Islet precursor cell (in vitro differentiated cells): ENCODE measurements around the gene PKNOX2.

Experiments
- DNase-seq: peaks from one replicate; pipeline ENCODE4 v3.0.0-alpha.2; 2018

The PKNOX2 gene

DNA sequence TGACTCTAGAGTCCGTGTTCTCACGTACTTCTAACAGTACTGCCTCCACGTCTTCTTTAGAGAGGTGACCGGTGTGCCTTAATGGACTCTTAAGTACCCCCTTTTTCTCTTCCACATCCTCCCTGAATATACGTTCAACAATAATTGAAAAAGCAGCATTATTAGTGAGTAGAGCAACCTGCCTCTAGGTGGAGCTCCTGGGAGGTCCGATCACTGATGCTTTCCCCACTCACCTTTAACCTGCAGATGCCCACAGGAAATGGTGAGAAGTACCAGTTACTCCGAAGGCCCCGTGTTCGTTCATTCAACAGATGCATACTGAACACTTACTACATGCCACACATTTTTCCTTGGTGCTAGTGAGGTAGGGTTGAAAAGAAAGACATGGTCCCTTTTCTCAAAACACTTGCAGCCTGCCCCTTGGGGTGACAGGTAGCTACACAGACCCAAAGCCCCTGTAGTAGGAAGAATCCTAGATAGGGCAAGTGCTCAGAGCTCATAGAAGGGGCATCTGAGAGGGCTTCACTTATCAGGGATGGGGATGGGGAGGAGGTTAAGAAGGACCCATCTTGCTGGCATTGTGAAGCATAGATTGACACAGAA, 258.8 kb downstream of the PKNOX2 start:
- DNase-seq = no peak

DNA sequence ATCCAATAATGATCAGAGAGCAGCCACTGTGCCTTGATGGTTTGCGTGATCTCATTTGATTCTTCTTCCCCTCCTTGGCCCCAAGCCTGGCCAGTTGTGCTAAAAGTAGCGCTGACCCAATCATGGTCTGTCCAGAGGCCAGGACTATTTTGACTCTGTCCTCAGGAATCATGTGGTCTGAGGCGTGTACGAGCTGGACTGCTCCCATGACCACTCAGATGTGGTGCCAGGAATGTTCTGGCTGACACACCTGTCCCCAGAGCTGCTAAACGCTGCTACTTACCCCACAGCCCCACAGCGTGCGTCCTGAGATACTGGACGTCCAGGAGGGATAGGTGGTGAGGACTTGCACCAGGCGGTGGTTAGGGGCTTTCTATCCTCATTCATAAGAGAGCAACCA, 261.1 kb downstream of the PKNOX2 start:
- no peak for DNase-seq

DNA sequence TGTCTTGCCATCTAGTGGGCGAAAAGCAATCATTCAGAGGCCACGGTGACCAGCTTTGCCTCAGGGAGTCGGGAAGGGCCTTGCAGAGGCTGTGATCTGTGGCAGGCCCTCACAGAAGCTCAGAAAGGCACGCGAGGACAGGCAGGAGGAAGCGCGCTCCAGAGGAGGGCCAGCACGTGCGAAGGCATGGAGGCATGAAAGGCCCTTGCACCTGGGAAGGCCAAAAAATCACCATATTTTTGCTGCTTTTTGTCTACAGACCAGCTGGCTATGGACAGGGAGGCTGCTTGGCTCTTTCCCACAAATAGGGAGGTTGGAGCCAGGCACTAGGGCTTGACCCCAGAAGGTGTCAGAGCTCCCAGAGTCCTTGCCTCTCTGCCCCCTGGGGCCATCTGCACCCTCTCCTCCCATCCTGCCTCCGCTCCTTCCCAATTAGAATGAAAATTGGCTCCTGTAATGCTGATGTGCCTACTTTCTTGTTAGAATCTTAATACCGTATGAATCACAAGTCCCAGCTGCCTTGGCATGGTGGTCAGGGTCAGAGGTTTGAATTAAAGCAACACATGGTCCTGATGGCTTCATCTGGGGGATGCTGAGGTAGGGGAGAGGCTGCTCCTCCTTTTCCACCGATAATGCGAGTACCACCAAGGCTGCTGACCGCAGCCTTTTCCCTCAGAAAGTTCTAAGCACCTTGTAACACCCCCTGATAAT, 262.4 kb downstream of the PKNOX2 start:
- no peak for DNase-seq

DNA sequence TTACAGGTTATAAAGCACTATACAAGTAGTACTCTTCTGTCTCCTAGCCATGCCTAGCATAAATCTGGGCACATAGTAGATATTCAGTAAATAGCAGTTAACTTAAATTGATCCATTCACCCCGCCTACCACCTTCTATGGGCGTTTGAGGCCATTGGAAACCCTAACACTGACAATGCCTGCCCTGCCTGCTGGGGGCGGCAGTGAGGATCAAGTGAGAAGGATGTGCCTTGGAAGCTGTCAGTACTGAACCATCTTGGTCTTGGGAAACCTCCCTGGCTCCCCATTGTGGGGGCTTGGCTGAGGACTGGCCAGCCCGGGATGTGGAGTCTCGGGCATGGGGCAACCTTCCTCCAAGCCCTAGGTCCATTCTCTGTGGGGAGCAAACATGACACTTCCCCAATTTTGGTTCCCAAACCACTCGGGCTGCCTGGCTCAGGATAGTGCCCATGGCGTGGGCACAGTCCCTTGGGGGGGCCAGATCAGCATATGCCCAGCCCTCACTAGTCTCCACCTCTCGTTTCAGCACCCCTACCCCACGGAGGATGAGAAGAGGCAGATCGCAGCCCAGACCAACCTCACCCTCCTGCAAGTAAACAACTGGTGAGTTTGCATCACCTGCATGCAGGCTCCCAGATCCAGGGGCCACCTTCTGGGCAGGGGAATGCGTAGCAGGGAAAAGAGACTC, 264.1 kb downstream of the PKNOX2 start:
- no peak for DNase-seq

DNA sequence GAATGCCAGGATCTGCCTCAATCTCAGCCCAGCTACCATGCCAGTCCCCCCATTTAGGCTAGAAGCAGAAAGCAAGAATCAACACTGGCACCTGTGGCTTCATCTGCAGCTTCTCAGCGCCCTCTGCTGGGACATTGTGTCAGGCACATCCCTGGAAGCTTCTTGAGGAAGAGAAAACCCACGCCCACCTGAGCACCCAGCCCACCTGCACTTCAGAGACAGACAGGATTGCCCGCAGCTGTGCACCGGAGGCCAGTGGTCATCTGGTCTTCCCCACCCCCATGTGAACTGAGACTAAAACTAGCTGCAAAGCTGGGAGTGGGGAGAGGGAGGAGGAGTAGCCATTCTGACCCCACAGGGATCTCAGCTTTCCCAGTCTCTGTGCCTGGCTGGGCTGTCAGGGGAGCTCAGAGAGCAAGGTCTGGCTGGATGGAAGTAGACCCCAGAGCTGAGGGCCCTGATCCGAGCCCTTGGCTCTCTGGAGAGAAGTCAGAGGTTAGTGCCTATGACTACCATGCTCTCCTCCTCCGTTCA, 264.7 kb downstream of the PKNOX2 start:
- DNase-seq = peak; percentile 87

DNA sequence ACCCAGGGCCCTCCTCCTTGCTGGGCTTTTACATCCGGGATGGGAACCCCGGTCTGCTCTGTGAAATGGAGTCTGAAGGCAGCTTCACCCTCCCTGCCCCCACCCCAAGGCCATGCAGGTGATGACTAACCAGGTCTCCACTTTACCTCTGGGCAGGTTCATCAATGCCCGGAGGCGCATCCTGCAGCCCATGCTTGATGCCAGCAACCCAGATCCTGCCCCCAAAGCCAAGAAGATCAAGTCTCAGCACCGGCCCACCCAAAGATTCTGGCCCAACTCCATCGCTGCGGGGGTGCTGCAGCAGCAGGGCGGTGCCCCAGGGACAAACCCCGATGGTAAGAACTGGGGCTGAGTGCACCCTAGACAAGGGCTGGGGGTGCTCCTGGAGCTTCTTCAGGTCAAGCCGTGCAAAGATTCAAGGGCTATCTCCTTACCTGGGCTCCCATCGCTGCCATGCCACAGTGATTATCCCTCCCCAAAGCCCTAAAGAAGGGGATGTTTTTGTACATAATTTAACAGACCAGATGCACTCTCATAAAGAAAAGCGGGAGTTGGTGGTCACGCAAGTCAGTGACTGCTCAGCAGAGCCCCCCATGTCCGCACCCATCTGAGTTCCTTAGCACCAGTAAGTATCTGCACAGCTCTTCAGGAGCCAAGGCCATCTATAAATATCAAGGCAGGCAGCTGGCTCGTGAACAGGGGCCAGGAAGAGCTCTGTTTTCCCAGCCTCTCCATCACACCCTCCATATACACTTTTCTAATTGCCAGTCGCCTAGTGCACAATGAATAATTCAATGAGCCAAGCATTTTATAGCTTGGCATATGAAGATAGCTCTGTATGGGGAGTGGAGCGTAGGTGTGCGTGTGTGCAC, 265.5 kb downstream of the PKNOX2 start:
- no peak for DNase-seq

DNA sequence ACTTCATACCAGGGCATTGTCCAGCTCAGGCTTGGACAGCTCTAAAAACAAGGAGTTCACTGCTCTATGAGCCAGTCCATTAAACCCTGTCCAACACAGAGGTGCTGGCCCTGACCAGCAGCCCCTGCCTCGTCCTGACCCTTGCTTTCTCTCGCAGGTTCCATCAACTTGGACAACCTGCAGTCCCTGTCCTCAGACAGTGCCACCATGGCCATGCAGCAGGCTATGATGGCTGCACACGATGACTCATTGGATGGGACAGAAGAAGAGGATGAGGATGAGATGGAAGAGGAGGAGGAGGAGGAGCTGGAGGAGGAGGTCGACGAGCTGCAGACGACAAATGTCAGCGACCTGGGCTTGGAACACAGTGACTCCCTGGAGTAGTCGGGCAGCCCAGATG, 266.5 kb downstream of the PKNOX2 start:
- no peak for DNase-seq

DNA sequence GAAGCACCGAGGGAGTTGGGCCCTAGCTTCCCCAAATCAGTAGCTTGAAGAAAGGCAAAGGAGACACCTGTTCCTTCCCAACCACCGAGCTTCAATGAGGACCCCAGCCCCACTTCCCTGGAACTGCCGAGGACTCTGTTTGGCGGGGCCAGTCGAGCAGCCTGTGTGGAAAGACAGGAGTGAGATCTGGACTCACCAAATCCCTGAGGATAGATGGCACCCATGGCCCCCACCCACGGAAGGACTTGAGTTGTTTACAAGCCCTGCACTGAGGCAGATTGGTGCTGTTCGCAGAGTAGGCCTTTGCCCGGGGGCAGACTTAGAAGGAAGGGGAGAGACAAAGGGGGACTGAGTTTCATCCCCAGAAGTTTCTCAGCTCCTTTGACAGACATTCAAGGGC, 266.9 kb downstream of the PKNOX2 start:
- no peak for DNase-seq

DNA sequence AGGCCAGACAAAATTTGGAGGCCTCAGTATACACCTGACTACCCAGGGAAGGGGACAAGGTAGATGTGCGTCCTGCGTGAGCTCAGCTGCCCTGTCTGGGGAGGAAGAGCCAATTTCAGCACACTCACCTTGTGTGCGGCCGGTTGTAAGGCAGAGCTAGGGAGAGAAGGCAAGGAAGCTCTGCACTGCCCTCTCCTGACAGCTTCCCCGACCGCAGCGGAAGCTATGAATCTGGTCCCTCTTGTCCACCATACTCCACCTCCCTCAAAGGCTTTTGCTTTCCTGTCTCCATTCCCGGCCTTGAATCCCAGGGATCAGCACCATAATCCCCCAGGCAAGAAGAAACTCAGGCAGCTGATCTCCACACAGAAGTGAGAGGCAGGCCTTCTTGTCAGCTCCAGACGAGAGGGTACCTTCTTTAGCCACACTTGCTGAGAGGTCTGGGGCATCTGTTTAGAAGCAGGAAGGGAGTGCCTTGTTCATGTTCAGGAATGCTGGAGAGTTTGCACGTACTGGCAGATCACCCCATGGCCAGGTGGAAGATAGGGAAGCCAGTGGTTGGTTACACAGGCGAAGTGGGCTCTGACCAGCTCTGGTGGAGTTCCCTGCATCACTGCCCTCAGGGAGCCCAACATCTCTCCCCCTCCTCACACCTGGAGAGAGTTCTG, 269.0 kb downstream of the PKNOX2 start:
- peak; percentile 88 for DNase-seq

DNA sequence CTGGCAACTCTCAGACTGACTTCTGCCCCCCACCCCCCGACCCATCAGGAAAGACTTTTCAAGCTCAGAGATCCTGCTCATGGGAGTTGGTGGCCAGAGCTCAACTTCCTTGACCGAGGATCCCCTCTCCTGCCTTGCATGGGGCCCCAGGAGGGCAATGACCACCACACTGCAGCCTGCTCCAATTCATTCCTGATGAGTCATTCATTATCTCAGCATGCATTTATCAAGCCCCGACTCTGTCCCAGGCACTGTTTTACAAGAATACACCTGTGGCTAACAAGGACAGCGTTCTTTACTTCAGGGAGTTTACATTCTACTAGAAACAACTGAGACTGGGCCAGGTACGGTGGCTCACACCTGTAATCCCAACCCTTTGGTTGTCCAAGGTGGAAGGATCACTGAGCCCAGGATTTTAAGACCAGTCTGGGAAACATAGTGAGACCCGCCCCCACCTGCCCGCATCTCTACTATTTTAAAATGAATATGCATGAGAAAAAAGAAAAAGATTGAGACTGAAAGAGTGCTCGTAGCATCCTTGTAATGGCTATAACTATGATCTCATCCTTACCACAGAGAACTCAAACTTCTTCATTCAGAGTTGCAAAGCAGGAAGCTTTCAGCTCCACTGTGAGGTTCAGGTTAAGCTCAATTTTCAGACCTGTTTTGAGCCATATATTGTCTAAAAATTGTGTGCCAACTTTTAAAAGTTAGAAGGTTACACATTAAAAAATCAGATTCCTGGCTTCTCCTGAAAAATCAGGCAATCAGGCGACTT, 271.1 kb downstream of the PKNOX2 start:
- DNase-seq = no peak

DNA sequence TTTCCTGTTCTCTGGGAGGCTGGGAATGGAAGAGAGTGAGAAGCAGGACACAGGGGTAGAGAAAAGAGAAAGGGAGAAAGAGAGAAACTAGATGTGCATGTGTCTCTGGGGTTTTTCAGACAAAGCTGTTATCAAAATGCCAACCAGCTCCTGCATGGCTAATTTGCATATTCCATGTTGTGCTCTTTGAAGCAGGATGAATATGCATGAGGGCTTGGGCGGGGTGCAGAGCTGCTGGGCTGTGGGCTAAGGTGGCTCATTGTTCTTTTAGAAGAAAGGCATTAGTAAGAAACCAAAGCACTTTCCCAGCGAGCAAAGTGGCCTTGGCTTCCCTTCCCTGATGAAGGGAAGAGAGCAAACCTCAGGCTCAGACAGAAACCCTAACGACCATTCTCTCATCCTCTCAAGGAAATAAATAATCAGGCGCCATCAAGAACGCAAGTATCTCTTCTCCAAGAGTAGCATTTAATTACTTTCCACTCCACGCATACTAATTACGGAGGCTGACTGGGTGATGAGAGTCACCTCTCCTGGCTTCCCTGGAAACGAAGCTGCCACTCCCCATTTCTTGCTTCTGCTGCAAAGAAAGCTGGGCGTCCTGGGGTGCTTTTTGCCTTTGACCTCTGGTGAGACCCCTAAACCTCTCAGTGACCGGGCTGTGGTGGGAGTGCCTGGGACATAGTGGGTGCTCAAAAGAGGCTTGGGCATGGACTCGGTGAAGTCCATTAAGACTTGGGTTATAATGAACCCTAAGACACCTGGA, 277.3 kb downstream of the PKNOX2 start:
- no peak for DNase-seq

DNA sequence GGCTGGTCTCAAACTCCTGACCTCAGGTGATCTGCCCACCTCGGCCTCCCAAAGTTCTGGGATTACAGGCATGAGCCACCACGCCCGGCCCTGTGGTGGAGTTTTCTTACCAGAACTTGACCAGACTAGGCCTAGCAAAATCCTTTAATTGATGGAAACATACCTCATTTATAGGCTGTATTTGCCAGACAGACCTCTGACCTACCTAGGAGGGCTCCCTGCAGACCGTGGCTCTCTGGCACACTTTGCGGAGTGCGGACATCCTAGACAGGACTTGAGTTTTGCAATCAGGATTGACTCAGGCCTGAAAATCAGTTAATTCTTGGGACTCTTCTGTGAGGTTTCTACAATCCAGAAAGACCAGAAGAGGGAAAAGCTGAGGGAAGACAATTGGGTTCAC, 278.4 kb downstream of the PKNOX2 start:
- DNase-seq = no peak

DNA sequence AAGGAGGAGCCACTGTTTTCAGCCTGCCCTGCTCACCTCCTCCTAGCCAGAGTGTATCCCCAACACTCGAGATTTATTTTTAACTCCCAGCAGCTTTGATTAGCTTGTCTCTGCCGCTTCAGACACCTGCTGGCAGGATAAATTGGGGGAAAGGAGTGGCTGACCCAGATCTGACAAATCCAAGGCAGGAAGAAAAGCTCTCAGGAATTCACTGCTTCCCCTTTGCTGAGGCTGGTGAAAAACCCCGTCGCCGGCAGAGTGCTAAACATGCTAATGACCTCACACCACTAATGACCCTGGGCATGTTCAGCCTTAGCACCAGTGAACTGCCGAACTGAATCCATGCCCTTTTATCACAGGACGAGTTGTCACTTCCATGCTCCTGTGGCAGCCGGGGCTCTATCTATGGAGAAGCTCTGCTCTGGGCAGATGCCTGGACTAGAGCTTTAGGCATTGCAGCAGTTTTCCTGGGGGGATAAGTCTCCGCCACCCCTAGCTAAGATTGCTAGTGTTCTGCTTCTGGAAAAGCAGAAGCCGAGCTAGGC, 279.3 kb downstream of the PKNOX2 start:
- DNase-seq = peak; percentile 69

DNA sequence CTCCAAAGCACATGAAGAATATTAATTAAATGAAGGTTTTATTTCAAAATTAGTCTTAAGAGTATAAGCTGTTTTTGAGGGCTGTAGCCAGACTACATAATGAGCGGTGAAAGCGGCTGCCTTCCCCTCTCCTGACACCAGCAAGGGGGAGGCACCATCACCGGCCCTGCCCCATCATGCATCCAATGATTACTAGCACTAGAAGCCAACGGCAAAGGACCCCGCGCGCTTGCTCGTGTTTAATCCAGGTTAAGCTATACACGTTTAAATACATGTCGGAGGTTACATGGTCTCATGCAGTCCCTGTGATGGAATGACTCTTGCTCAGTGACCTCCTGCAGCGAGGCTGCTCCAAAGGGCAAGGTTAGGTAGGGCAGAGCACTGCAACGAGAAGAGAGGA, 281.2 kb downstream of the PKNOX2 start:
- DNase-seq = no peak

DNA sequence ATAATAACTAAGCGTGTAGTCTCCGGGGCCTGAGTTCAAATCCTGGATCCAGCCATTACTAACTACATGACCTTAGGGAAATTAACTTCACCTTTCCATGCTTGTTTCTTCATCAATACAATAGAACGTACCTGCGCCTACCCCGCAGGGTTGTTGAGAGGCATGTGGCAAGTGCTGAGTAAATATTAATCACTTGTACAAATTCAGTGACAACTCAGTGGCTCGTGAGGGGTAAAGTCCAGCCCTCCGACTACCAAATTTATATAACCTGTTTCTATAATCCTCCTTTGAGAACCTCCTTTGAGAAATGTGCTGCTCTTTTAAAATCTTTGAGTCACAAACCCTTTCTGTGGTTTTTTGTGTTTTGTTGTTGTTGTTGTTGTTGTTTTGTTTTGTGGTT, 281.7 kb downstream of the PKNOX2 start:
- DNase-seq = no peak

DNA sequence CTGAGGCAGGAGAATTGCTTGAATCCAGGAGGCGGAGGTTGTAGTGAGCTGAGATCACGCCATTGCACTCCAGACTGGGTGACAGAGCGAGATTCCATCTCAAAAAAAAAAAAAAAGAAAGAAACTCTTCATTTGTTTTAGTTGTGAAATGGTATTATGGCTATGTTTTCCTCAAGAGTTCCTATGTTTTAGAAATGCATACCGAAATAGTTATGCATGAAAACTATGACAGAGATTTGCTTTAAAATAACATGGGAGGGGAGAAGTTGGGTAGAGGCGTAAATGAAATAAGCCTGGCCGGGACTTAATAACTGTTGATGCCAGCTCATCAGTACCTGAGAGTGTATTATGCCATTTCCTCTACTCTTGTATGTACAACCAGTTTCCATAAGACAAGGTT, 283.2 kb downstream of the PKNOX2 start:
- DNase-seq = no peak

DNA sequence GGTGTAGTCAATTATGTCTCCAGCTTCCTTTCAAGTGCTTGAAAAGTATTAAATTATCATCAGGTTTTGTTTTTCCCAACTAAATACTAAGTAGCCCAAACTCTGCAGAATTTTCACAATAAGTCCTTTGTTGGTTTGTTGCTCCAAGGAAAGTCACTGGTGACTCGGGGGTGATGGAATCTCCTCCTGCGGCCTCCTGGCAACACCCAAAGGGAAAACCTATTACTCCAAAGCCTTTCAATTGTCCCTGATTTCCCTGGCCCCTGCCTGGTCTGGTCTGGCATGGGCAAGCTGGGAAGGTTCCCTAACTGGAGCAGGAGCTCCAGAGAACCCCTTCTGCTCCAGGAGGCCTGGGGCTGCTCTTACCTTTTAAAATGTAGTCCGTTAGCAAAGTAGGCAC, 283.6 kb downstream of the PKNOX2 start:
- peak; percentile 85 for DNase-seq

DNA sequence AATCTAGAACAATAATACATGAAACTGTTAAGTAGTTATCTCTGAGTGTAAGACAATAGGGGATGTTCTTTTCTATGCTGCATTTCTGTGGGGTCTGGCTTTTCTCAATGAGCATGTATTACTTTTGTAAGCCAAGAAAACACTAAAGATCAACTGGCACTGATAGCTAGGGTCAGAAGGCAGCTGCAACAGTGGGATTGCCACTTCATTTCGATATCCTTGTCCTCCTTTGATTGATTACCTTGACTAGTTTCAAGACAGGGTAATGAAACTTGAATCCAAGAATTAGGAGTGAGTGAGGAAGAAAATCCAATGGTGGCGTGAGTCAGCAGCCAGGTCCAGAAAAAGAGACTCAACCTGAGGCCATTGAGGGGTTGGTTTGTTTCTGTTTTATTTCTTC, 285.0 kb downstream of the PKNOX2 start:
- DNase-seq = peak; percentile 48

DNA sequence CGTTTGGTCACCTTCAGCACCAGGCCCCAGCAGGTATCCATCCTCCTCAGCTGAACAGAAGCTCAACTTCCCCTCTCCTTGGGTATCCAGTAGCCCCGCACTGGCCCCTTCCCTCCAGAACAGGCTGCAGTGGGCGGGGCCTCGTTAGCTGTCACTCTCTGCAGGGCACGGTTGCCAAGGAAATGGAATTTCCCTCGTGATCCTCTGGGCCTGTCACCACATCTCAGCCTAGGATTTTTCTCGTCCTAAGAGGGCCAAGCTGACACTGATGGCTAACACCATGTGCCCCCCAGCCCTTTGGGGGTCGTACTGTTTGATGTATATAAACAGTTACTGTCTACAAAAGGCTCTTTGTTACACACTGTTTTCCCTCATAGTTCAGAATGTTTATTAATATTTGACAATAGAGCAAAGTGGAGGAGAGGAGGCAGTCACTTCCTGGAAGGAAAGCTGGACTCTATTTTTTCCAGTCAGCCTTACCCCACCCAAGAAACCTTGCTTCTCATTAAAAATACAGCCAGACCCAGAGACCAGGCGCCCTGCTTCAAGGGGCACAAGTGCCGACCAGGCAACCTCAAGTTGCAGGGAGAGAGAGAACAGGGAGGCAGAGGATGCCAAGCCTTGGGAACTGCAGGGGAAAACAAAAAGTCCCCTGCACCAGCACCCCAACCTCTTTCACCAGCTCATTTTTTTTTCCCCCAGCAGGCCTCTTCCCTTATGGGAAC, 287.0 kb downstream of the PKNOX2 start:
- DNase-seq = peak; percentile 83

DNA sequence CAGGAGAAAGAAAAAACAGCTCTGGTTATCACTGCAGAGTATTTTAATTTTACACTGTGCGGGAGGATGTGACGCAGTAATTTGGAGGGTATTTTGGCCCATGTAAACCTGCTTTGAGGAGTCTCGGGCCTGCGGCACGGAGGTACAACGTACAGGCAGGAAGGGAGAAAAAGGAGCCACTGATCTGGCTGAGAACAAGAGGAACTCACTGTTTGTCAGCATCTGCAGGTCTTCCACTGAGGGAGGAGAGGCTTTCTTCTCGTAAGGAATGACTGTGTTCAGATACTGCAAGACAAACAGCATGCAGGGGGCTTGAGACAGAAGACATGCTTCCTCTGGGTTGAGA, 287.5 kb downstream of the PKNOX2 start:
- peak; percentile 29 for DNase-seq
